Esophagus squamous epithelium (tissue), 5 donors: ENCODE measurements around the gene APEX2. TPM values are rescaled to one million over a fixed set of nuclear protein-coding genes. Genes with fewer than 3 reads are reported as not detected.

Source experiments
- DNase-seq: peaks from one replicate; lab custom pipeline; 2025; lab: John Stamatoyannopoulos, UW
- H3K27ac ChIP-seq, 4 donors: fragments of 200-600 bp; sonication (generic); one replicate each; pipeline ENCODE4 v1.5.1; 2016 to 2019; ENCODE audit warnings: mild to moderate bottlenecking in 1 of 4
- H3K27me3 ChIP-seq, 4 donors: fragments of 200-600 bp; sonication (generic); 1 replicate in 3 of 4; 2 replicates in 1 of 4; pipeline versions ENCODE4 v1.5.1 to v1.6.0; 2017 to 2021; ENCODE audit warnings: antibody characterized with exemption in 1 of 4
- H3K36me3 ChIP-seq, 3 donors: fragments of 200-600 bp; sonication (generic); one replicate each; pipeline ENCODE4 v1.5.1; 2016 to 2019
- H3K4me1 ChIP-seq, 3 donors: fragments of 200-600 bp; sonication (generic); one replicate each; pipeline ENCODE4 v1.5.1; 2017 to 2019
- H3K4me3 ChIP-seq, 4 donors: fragments of 200-600 bp; sonication (generic); 1 replicate in 3 of 4; 2 replicates in 1 of 4; pipeline ENCODE4 v1.5.1; 2016 to 2019; ENCODE audit warnings: mild to moderate bottlenecking in 2 of 4, moderate library complexity in 1 of 4
- H3K9me3 ChIP-seq, 3 donors: fragments of 200-600 bp; sonication (generic); one replicate each; pipeline ENCODE4 v1.5.1; 2016 to 2019
- POLR2A ChIP-seq, 4 donors: fragments of 450-650 bp; IDR thresholded peaks; one replicate each; pipeline ENCODE4 v1.6.1; 2017; ENCODE audit warnings: antibody characterized with exemption in 4 of 4, mild to moderate bottlenecking in 4 of 4, moderate library complexity in 3 of 4
- WGBS, 2 donors: methylation state at CpG; one replicate each; pipeline ENCODE4 v1.1.5; 2018; 5-methylcytosine and 5-hydroxymethylcytosine counted together
- intact Hi-C: fragments of 100-400 bp; cut with DNase I; formaldehyde crosslinking; loops from one replicate; pipeline ENCODE4 v1.15.0; 2022
- total RNA-seq, 4 donors: library from RNA; depleted of rRNA; stranded (reverse); fragments of >200 nt; gene quantifications; one replicate each; pipeline ENCODE4 v1.1.0, GENCODE V29; 2016
- TF ChIP-seq, protein P1 (sequence below), 6 experiments: fragments of 450-650 bp in 4 of 6; fragments of 200-600 bp in 2 of 6; sonication (generic) in 2 of 6; IDR thresholded peaks; one replicate each; pipeline ENCODE4 v1.5.1; 2016 to 2019; ENCODE audit warnings: antibody characterized with exemption in 6 of 6, mild to moderate bottlenecking in 4 of 6, moderate library complexity in 4 of 6
- donor health status: DM: yes; HTN: yes; CAD: no.

APEX2 gene
- 10 to 100 TPM; 11.4 to 16.7 (median 13.5) TPM for total RNA-seq

DNA sequence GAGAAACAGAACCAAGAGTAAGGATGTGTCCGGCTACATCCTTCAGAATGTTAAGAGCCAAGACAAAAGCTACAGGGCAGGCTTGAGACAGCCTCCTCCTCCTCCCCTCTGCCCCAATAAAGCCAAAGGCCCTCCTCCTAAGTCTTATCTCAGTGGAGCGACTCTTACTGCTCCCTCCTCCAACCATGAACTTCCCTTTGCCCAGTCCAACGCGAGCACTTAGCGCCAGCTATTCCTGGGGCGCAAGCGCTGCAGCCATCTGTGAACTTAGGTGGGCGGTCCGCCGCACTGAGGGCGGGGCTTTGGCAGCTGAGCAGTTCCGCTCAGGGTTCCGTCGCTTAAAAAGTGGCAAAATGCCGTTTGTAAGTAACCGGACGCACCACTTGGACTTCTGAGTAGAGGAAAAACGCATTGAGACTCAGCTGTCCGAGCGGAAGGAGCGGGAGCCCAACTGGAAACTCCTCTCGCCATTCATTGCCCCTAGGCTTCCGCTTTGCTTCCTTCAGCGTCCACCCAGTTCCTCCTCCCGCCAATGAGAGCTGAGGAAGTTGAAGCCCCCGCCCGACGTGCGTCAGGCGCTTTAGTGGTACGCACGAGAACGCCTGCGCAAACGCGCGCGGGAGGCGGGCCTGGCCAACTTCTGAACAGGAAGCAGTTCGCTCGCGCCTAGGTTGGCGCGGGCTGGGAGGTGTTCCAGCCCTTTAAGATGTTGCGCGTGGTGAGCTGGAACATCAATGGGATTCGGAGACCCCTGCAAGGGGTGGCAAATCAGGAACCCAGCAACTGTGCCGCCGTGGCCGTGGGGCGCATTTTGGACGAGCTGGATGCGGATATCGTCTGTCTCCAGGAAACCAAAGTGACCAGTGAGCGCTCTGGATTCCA, at the start of gene APEX2:
Gene APEX2 (plus strand): TSS at position 647 of the 882 bp plus-strand sequence. CDS start 60 bp downstream, at position 707.
- DNase-seq = peak; percentile 58
- Histone ChIP-seq H3K4me3 (peak within 1 kb of the TSS; percentile 49 to 69 (median 64)), H3K27me3 (no peaks in the 10 kb centered on the region), H3K9me3 (no peaks in the 10 kb centered on the region), H3K27ac (peak within 1 kb of the TSS; percentile 86 to 93 (median 92)), H3K4me1 (peaks cover 0 to 39% (median 9%) of the 10 kb centered on the region in 3 donors), H3K36me3 (peaks cover 0 to 30% (median 0%) of the 10 kb centered on the region in 3 donors)
- WGBS, 2 donors = 0 to 42% methylated on average over 9 to 35 of the region's 55 CpGs
- TF ChIP-seq POLR2A (IDR thresholded peaks at IDR 0.05) = peak in 3 of 4 donors; percentile 25 to 83 (median 50)
- TF ChIP-seq, protein P1, sequence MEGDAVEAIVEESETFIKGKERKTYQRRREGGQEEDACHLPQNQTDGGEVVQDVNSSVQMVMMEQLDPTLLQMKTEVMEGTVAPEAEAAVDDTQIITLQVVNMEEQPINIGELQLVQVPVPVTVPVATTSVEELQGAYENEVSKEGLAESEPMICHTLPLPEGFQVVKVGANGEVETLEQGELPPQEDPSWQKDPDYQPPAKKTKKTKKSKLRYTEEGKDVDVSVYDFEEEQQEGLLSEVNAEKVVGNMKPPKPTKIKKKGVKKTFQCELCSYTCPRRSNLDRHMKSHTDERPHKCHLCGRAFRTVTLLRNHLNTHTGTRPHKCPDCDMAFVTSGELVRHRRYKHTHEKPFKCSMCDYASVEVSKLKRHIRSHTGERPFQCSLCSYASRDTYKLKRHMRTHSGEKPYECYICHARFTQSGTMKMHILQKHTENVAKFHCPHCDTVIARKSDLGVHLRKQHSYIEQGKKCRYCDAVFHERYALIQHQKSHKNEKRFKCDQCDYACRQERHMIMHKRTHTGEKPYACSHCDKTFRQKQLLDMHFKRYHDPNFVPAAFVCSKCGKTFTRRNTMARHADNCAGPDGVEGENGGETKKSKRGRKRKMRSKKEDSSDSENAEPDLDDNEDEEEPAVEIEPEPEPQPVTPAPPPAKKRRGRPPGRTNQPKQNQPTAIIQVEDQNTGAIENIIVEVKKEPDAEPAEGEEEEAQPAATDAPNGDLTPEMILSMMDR (IDR thresholded peaks at IDR 0.05) = no peak
- intact Hi-C loops = no loop called here

GRCh38 chrX:54950730-54951375, 49.3 kb upstream of the APEX2 start:
- DNase-seq = no peak
- intact Hi-C loops = no loop called here
- no peaks in the 10 kb centered on the region for H3K9me3 ChIP-seq
- H3K27ac ChIP-seq = no peak overlapping the region
- no peaks in the 10 kb centered on the region for H3K36me3 ChIP-seq
- no peaks in the 10 kb centered on the region for H3K4me1 ChIP-seq
- no peaks in the 10 kb centered on the region for H3K27me3 ChIP-seq
- TF ChIP-seq, protein P1 (IDR thresholded peaks at IDR 0.05) = no peak
- TF ChIP-seq POLR2A (IDR thresholded peaks at IDR 0.05) = no peak
- 33 to 71% methylated on average over 1 to 3 of the region's 8 CpGs for WGBS, 2 donors
- no peak overlapping the region for H3K4me3 ChIP-seq

- Histone ChIP-seq H3K9me3 (no peaks in the 10 kb centered on the region), H3K27me3 (no peaks in the 10 kb centered on the region), H3K4me1 (no peaks in the 10 kb centered on the region), H3K4me3 (no peak overlapping the region), H3K27ac (no peak overlapping the region), H3K36me3 (no peaks in the 10 kb centered on the region)
- WGBS, 2 donors = 67 to 100% methylated on average over 1 of the region's 1 CpG
- DNase-seq = no peak
- intact Hi-C loops = no loop called here
- TF ChIP-seq POLR2A (IDR thresholded peaks at IDR 0.05) = no peak
- TF ChIP-seq, protein P1 (IDR thresholded peaks at IDR 0.05) = no peak
Observed at GRCh38 chrX:54961750-54962149, 38.4 kb upstream of the APEX2 start.

- no peak overlapping the region for H3K27ac ChIP-seq
- no peak for DNase-seq
- TF ChIP-seq POLR2A (IDR thresholded peaks at IDR 0.05) = no peak
- TF ChIP-seq, protein P1 (IDR thresholded peaks at IDR 0.05) = no peak
- no peaks in the 10 kb centered on the region for H3K36me3 ChIP-seq
- no peak overlapping the region for H3K4me3 ChIP-seq
- no peaks in the 10 kb centered on the region for H3K27me3 ChIP-seq
- no peaks in the 10 kb centered on the region for H3K4me1 ChIP-seq
- 63 to 76% methylated on average over 4 of the region's 4 CpGs for WGBS, 2 donors
- no peaks in the 10 kb centered on the region for H3K9me3 ChIP-seq
- intact Hi-C loops = no loop called here
Observed at GRCh38 chrX:54964766-54965497, 35.2 kb upstream of the APEX2 start.
